Measurements from ENCODE around the gene UCP2. TPM values are rescaled to one million over a fixed set of nuclear protein-coding genes. Genes with fewer than 3 reads are reported as not detected.

UCP2 gene
- total and polyA plus RNA-seq, 10 of the 15 experiments (the other 5 are each of a cell fraction or from before 2014, with no cell fraction given) = 32.9 to 248 (median 154) TPM

GRCh38 chr11:73982595-73982989 lies at the start of gene UCP2 (continued):
- no peak for TF ChIP-seq IKZF2 (IDR thresholded peaks at IDR 0.05)
- no peak; the same call in 1 of the 2 replicates for TF ChIP-seq TCF12 (IDR thresholded peaks at IDR 0.05; ENCODE audit: low read depth, low read length)
- no peak for TF ChIP-seq RAD21 (IDR thresholded peaks at IDR 0.05; ENCODE audit: insufficient read depth, low read depth, low read length)
- TF ChIP-seq POU2F2 (IDR thresholded peaks at IDR 0.05; ENCODE audit: borderline replicate concordance, low read depth, low read length) = peak; percentile 25; the same call in 1 of the 3 replicates
- TF ChIP-seq POLR2AphosphoS2 (IDR thresholded peaks at IDR 0.05; ENCODE audit: low read depth, low read length) = peak; percentile 82
- TF ChIP-seq NKRF (conservative IDR thresholded peaks at IDR 0.05) = peak; percentile 59
- TF ChIP-seq EGR1 (IDR thresholded peaks at IDR 0.05; ENCODE audit: borderline replicate concordance in 1 of 2, low read depth in 2 of 2, low read length in 2 of 2) = no peak; a peak in 1 of 3 replicates
- TF ChIP-seq ZNF687 (IDR thresholded peaks at IDR 0.05) = 0 out of 2 replicates have a peak, but pooled peaks have one; percentile 17
- no peak for TF ChIP-seq TCF7 (IDR thresholded peaks at IDR 0.05; ENCODE audit: borderline replicate concordance)
- TF ChIP-seq RAD51 (IDR thresholded peaks at IDR 0.05) = no peak
- no peak for TF ChIP-seq SMAD1 (IDR thresholded peaks at IDR 0.05; ENCODE audit: low read depth, partially characterized antibody)
- no peak for TF ChIP-seq JUNB (IDR thresholded peaks at IDR 0.05)
- TF ChIP-seq POLR2AphosphoS5 (IDR thresholded peaks at IDR 0.05; ENCODE audit: low read length) = peak; percentile 88; the same call in 1 of the 2 replicates
- no peak for TF ChIP-seq NFYA (IDR thresholded peaks at IDR 0.05; ENCODE audit: borderline replicate concordance, low read depth, low read length)
- 0 out of 2 replicates have a peak, but pooled peaks have one; percentile 4 for TF ChIP-seq WRNIP1 (IDR thresholded peaks at IDR 0.05; ENCODE audit: borderline replicate concordance, low read depth, low read length)
- no peak for TF ChIP-seq EED (IDR thresholded peaks at IDR 0.05; ENCODE audit: low read depth)
- no peak for TF ChIP-seq ZNF592 (IDR thresholded peaks at IDR 0.05)
- TF ChIP-seq E4F1 (IDR thresholded peaks at IDR 0.05; ENCODE audit: borderline replicate concordance, partially characterized antibody) = no peak

Data from GM12878 (cell line).